K562 (cell line): ENCODE data around the gene VPS11. TPM values are rescaled to one million over a fixed set of nuclear protein-coding genes. Genes with fewer than 3 reads are reported as not detected.
A peak's percentile ranks its signal among the peaks of the same experiment; 100 is the strongest.

Experiments
- E2F1 ChIP-seq: sonication (generic); formaldehyde crosslinking; IDR thresholded peaks from 2 replicates; pipeline ENCODE4 v1.8.1; 2023; ENCODE audit warnings: mild to moderate bottlenecking, missing genetic modification reagents, moderate library complexity
- HDAC6 ChIP-seq: IDR thresholded peaks from 2 replicates; pipeline ENCODE4 v1.6.1; 2012; ENCODE audit warnings: low read depth, mild to moderate bottlenecking, control low read depth, inconsistent platforms, low read length, moderate library complexity
- HMG20B ChIP-seq: fragments of 250-450 bp; sonication (Bioruptor Pico); IDR thresholded peaks from 2 replicates; pipeline ENCODE4 v1.5.0; 2021; ENCODE audit warnings: mild to moderate bottlenecking
- MEIS2 ChIP-seq: fragments of 450-650 bp; IDR thresholded peaks from 2 replicates; pipeline ENCODE4 v1.6.1; 2014; ENCODE audit warnings: mild to moderate bottlenecking; ENCODE audit not compliant: partially characterized antibody
- MTA2 ChIP-seq: fragments of 450-650 bp; IDR thresholded peaks from 2 replicates; pipeline ENCODE4 v1.6.1; 2016; ENCODE audit warnings: low read depth
- NCOA2 ChIP-seq, 2 experiments: fragments of 450-650 bp; IDR thresholded peaks; 2 replicates each; pipeline ENCODE4 v1.6.1; 2018; ENCODE audit warnings: mild to moderate bottlenecking in 2 of 2, moderate library complexity in 1 of 2; ENCODE audit not compliant: partially characterized antibody in 2 of 2
- OTX1 ChIP-seq: fragments of 450-650 bp; formaldehyde crosslinking; IDR thresholded peaks from 2 replicates; pipeline ENCODE4 v1.4.0; 2022; ENCODE audit warnings: mild to moderate bottlenecking
- RBM34 ChIP-seq: fragments of 200-400 bp; formaldehyde crosslinking; IDR thresholded peaks from 2 replicates; pipeline ENCODE4 v1.6.1; 2018; ENCODE audit warnings: low read length, borderline replicate concordance; ENCODE audit not compliant: insufficient read depth
- TEAD1 ChIP-seq, 2 experiments: fragments of 450-650 bp in 1 of 2; sonication (generic) in 1 of 2; formaldehyde crosslinking; IDR thresholded peaks; 2 replicates each; pipeline versions ENCODE4 v1.4.0 to v1.8.0; 2020 to 2022; ENCODE audit warnings: mild to moderate bottlenecking in 2 of 2, missing genetic modification reagents in 1 of 2
- ZNF263 ChIP-seq: sonication (generic); formaldehyde crosslinking; IDR thresholded peaks from 2 replicates; pipeline ENCODE4 v1.8.0; 2022; ENCODE audit warnings: mild to moderate bottlenecking, missing genetic modification reagents, borderline replicate concordance
- polyA plus RNA-seq, 8 experiments: library from polyadenylated mRNA; depleted of rRNA in 4 of 8; stranded (reverse) in 5 of 8; unstranded in 3 of 8; fragments of >200 nt; fragmentation: Nextera tagmentation in 2 of 8; fragmentation: Illumina TruSeq in 1 of 8; extraction: Ambion mirVana in 2 of 8; extraction: Trizol in 1 of 8; gene quantifications; 2 replicates each; pipeline versions ENCODE4 v1.2.1 to v1.2.3, GENCODE V29; 2011 to 2014; ENCODE audit warnings: inconsistent platforms in 1 of 8, missing spikeins in 1 of 8
- total RNA-seq, 7 experiments: library from RNA; depleted of rRNA in 6 of 7; stranded (reverse); fragments of >200 nt in 6 of 7; fragmentation: Illumina TruSeq in 2 of 7; extraction: Trizol in 2 of 7; gene quantifications; 2 replicates each; pipeline versions ENCODE4 v1.2.1 to v1.2.3, GENCODE V29; 2011 to 2021; ENCODE audit warnings: low replicate concordance in 1 of 7
- TF ChIP-seq, protein P1 (sequence below): IDR thresholded peaks from 2 replicates; pipeline ENCODE4 v1.6.1; 2011; ENCODE audit warnings: borderline replicate concordance, low read depth, mild to moderate bottlenecking, moderate library complexity, low read length; ENCODE audit not compliant: insufficient read depth, poor library complexity, severe bottlenecking
- TF ChIP-seq, protein P2 (sequence below): sonication (generic); formaldehyde crosslinking; IDR thresholded peaks from 2 replicates; pipeline ENCODE4 v1.4.0; 2020; ENCODE audit warnings: mild to moderate bottlenecking, missing genetic modification reagents
- TF ChIP-seq, protein P3 (sequence below): fragments of 200-800 bp; sonication (Bioruptor generic); IDR thresholded peaks from 2 replicates; pipeline ENCODE4 v1.6.1; 2017; ENCODE audit warnings: missing genetic modification characterization, missing compliant biosample characterization
- TF ChIP-seq, protein P4 (sequence below): fragments of 450-650 bp; IDR thresholded peaks from 2 replicates; pipeline ENCODE4 v1.6.1; 2018; ENCODE audit warnings: mild to moderate bottlenecking, low read depth; ENCODE audit not compliant: partially characterized antibody
- TF ChIP-seq, protein P5 (sequence below): fragments of 250-450 bp; sonication (Bioruptor Pico); IDR thresholded peaks from 2 replicates; pipeline ENCODE4 v1.8.0; 2022; ENCODE audit warnings: moderate library complexity, mild to moderate bottlenecking, inconsistent platforms

Gene VPS11
- total and polyA plus RNA-seq, 9 of the 15 experiments (the other 6 are each of a cell fraction or from before 2014, with no cell fraction given), result 14.1 to 35.5 (median 27.5) TPM

DNA sequence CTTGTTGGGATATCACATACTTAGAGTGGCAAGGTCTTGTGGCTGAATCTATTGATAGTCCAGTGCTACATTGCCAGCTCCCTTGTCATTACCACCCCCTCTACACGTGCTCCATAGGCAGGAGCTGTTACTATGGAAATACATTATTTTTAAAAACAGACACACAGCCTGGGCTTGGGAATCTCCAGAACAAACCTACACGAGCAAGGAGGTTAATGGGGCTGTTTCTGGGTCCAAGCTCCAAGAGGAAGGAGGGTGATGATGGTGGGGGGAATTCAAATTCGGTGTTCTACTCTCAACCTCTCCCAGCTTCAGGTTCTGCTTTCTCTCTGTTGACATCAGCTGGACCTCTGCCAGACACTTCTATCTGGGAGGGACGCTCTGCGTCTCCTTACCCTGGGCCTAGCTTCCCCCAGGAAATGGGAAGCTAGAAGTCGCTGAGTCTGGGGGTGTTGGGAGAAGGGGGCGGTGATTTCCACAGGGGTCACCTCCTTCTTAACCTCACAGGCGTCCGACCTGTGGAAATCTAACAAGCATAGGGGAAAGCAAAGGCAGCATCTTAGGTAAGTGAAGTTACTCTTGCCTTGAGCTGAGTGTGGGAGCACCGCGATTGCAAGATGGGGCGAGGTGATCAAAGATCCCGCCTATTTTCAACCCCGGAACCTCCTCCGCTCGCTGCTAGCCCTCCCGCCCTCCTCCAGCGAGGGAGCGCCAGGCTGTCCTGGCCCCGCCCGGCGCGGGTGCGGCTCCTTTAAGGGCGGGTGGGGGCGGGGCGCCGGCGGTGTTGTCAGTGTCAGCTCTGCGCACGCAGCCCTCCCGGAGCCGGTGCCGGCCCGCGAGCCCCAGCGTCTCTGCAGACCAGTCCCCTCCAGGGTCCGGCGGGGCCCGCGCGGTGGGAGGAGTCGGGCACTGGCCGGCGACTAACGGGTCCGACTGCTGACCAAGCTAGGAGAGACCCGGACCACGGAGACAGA, 39.2 kb downstream of the VPS11 start, which contains the start of gene C2CD2L (continued):
- TF ChIP-seq MTA2 (no peak), MEIS2 (peak; percentile 76), NCOA2 (IDR thresholded peaks at IDR 0.05; ENCODE audit: partially characterized antibody in 2 of 2) (no peak), ZNF263 (CRISPR knock-in tag) (peak; percentile 99), E2F1 (CRISPR knock-in tag) (peak; percentile 68; the same call in 1 of the 2 replicates), HDAC6 (no peak), OTX1 (CRISPR knock-in tag) (0 out of 2 replicates have a peak, but pooled peaks have one; percentile 33), RBM34 (no peak), HMG20B (no peak), TEAD1 (CRISPR knock-in tag; IDR thresholded peaks at IDR 0.05) (no peak)
- TF ChIP-seq, protein P1, sequence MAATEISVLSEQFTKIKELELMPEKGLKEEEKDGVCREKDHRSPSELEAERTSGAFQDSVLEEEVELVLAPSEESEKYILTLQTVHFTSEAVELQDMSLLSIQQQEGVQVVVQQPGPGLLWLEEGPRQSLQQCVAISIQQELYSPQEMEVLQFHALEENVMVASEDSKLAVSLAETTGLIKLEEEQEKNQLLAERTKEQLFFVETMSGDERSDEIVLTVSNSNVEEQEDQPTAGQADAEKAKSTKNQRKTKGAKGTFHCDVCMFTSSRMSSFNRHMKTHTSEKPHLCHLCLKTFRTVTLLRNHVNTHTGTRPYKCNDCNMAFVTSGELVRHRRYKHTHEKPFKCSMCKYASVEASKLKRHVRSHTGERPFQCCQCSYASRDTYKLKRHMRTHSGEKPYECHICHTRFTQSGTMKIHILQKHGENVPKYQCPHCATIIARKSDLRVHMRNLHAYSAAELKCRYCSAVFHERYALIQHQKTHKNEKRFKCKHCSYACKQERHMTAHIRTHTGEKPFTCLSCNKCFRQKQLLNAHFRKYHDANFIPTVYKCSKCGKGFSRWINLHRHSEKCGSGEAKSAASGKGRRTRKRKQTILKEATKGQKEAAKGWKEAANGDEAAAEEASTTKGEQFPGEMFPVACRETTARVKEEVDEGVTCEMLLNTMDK, result no peak
- TF ChIP-seq, protein P2, sequence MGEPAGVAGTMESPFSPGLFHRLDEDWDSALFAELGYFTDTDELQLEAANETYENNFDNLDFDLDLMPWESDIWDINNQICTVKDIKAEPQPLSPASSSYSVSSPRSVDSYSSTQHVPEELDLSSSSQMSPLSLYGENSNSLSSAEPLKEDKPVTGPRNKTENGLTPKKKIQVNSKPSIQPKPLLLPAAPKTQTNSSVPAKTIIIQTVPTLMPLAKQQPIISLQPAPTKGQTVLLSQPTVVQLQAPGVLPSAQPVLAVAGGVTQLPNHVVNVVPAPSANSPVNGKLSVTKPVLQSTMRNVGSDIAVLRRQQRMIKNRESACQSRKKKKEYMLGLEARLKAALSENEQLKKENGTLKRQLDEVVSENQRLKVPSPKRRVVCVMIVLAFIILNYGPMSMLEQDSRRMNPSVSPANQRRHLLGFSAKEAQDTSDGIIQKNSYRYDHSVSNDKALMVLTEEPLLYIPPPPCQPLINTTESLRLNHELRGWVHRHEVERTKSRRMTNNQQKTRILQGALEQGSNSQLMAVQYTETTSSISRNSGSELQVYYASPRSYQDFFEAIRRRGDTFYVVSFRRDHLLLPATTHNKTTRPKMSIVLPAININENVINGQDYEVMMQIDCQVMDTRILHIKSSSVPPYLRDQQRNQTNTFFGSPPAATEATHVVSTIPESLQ (CRISPR knock-in tag), result 0 out of 2 replicates have a peak, but pooled peaks have one; percentile 56
- TF ChIP-seq, protein P3, sequence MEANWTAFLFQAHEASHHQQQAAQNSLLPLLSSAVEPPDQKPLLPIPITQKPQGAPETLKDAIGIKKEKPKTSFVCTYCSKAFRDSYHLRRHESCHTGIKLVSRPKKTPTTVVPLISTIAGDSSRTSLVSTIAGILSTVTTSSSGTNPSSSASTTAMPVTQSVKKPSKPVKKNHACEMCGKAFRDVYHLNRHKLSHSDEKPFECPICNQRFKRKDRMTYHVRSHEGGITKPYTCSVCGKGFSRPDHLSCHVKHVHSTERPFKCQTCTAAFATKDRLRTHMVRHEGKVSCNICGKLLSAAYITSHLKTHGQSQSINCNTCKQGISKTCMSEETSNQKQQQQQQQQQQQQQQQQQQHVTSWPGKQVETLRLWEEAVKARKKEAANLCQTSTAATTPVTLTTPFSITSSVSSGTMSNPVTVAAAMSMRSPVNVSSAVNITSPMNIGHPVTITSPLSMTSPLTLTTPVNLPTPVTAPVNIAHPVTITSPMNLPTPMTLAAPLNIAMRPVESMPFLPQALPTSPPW (CRISPR knock-in tag), result peak; percentile 92
- TF ChIP-seq, protein P4, sequence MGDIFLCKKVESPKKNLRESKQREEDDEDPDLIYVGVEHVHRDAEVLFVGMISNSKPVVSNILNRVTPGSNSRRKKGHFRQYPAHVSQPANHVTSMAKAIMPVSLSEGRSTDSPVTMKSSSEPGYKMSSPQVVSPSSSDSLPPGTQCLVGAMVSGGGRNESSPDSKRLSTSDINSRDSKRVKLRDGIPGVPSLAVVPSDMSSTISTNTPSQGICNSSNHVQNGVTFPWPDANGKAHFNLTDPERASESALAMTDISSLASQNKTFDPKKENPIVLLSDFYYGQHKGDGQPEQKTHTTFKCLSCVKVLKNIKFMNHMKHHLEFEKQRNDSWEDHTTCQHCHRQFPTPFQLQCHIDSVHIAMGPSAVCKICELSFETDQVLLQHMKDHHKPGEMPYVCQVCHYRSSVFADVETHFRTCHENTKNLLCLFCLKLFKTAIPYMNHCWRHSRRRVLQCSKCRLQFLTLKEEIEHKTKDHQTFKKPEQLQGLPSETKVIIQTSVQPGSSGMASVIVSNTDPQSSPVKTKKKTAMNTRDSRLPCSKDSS, result no peak
- TF ChIP-seq, protein P5, sequence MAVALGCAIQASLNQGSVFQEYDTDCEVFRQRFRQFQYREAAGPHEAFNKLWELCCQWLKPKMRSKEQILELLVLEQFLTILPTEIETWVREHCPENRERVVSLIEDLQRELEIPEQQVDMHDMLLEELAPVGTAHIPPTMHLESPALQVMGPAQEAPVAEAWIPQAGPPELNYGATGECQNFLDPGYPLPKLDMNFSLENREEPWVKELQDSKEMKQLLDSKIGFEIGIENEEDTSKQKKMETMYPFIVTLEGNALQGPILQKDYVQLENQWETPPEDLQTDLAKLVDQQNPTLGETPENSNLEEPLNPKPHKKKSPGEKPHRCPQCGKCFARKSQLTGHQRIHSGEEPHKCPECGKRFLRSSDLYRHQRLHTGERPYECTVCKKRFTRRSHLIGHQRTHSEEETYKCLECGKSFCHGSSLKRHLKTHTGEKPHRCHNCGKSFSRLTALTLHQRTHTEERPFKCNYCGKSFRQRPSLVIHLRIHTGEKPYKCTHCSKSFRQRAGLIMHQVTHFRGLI (CRISPR knock-in tag), result no peak
